ENCODE results near the gene CHMP1A.
"Not testable (repeated sequence)": the region's sequence is repeated elsewhere in the genome, so short reads cannot be mapped to it uniquely, and the experiment has no call there.

Gene CHMP1A

DNA sequence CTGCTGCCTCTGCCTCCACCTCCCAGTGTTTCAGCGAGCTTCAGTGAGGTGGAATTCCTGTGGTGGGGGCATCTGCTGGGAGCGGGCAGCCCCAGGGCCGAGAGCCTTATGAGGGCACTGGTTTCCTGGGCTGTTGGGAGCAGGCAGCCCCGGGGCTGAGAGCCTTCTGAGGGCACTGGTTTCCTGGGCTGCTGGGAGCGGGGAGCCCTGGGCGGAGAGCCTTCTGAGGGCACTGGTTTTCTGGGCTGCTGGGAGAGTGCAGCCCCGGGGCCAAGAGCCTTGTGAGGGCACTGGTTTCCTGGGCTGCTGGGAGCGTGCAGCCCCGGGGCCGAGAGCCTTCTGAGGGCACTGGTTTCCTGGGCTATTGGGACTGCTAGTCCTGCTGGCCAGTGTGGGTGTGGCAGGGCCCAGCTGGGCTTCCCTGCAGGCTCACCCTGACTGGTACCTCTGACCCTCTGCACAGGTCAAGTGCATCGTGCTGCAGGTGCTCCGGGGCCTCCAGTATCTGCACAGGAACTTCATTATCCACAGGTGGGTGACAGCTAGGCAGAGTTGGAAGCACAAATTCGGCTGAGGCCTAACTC is 34.6 kb upstream of the CHMP1A start:
- DNase-seq = no peak

DNA sequence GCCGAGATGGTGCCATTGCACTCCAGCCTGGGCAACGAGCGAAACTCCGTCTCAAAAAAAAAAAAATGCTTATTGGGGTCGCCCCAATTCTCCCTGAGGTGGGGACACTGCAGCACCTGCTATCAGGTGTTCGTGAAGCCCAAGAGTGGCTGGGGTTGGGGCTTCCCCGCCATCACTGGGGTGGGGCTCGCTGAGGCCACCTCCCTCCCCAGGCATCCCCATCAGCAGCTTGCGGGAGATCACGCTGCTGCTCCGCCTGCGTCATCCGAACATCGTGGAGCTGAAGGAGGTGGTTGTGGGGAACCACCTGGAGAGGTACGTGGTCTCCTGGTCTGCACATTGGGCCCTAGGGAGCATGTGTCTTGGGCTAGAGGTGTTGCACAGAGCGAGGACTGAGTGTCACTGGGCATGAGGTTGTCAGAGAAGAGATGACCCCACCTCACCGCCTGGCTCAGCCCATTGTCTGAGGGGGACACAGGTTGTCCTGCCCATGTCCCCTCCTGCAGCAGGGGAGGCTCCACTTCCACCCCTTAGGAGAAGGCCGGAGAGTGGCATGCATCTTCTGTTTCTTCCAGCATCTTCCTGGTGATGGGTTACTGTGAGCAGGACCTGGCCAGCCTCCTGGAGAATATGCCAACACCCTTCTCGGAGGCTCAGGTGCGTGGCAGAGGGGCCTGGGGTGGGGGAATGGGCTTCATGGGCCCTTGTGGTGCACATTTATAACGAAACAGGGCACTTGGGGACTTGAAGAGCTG is 33.9 kb upstream of the CHMP1A start:
- no peak for DNase-seq

DNA sequence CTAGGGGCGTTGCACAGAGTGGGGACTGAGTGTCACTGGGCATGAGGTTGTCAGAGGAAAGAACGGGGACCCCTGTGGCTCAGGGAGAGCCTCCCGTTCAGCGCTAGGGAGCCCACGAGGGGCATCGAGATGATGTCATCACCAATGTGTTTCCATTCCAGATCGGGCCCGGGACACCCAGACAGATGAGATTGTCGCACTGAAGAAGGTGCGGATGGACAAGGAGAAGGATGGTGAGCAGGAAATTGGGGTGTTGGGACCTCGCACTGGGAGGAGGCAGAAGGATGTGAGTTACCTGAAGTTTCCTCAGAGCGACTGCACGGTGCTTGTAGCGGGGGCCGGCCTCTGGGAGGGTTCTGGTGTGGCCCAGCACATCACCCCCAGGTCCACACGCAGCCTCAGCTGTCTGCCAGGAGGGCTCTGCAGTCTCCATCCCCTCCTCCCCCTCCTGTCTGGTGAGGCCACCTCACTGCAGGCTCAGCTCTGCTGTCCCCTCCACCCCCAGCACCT is 32.9 kb upstream of the CHMP1A start:
- DNase-seq = no peak

DNA sequence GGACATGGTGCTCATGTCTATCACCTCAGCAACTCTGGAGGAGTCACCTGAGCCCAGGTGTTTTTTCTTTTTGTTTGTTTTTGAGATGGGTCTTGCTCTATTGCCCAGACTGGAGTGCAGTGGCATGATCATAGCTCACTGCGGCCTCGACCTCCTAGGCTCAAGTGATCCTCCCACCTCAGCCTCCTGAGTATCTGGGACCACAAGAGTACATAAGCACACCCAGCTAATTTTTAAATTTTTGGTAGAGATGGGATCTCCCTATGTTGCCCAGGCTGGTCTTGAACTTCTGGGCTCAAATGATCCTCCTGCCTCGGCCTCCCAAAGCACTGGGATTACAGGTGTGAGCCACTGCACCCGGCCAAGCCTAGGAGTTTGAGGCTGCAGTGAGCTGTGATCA is 32.1 kb upstream of the CHMP1A start:
- DNase-seq = not testable (repeated sequence)

DNA sequence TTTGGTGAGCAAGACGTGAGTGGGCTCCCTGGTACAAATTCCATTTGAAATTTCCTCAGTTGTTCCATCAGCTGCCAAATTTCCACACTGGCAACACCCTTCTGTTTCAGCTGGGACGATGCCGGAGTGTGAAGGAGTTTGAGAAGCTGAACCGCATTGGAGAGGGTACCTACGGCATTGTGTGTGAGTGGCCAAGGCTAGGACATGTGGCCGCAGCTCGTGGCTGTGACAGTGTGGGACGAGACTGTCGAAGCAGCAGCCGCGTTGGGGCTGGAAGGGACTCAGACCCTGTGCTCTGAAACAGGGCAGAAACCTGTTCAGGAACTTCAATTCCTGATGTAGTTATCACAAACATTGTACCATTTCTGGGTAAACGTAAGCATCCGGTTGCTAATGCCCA is 31.6 kb upstream of the CHMP1A start:
- no peak for DNase-seq

DNA sequence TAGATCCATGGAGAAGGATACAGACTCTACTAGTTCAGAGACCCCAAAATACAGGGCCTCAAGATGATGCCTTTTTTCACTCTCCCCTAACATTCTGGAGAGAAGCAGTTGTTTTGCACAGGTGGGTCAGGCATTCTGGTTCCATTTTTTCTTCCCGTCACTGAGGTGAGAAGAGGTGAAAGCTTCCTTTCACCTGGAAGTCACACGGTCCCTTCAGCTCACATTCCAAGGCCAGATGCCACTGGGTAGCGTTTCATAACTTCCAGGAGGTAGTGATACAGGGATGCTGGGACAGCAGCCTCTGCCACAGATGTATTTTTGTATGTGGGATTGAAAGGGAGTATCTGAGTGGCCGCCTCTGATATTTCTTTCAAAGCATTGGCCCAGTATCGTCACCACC is 30.9 kb upstream of the CHMP1A start:
- no peak for DNase-seq

DNA sequence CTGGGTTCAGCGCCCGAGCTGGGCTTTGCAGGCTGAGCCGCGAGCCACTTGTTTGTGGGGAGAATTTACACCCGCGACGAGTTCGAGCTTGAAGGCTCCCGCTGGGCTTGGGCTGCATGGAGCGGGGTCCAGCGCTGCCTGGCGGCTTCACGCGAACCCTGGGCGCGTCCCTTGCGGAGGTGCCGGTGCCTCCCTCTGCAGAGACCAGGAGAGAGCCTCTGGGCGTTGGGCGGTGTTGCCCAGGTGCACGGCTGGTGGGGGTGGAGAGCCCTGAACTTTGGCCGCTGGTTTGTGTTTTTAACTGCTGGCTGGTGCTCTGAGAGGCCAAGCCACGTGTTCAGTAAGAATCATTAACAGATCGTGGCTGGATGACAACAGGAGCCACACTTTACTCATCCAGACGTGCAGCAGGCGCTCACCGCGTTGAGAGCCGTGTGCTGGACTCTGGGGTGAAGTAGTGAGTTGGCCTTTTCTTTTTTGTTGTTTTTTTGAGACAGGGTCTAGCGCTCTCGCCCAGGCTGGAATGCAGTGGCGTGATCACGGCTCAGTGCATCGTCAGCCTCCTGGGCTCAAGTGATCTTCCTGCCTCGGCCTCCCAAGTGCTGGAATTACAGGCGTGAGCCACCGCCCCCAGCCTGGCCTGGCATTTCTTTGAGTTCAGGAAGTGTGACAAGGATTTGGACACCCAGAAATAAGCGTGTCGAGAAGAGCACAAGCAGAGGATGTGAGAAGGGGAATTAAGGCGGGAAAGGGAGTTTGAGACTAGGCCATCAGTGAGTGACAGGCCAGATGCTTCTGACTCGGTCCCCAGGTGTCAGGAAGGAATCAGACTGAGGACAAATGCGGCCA is 29.8 kb upstream of the CHMP1A start:
- DNase-seq = no peak

DNA sequence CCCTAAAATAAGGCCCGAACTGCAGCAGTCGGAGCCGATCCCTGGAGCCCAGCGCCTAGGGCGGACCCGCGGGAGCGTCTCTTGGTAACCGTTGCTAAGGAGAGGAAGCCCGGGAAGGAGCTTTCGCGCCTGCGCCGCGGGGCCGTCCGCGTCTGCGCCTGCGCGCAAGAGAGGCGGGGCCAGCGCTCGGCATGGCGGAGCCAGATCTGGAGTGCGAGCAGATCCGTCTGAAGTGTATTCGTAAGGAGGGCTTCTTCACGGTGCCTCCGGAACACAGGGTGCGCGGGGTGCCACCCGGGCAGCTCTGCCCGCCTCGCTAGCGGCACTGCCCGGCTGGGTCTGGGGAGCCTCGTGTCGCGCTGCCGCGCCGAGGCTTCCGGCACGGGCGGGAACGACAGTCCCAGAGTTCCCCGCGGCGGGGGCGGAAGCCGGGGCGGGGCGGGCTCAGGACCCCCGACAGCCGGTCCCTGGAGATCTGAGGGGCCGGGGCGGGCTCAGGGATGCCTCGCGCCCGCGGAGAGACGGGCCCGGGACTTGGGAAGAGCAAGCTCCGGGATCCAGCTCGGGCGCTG is 29.1 kb upstream of the CHMP1A start, which contains the start of gene CDK10:
CDK10 (plus strand) TSS at position 170 of the 572 bp plus-strand sequence; CDS start at position 192, 22 bp downstream.
- peak; percentile 88 for DNase-seq

DNA sequence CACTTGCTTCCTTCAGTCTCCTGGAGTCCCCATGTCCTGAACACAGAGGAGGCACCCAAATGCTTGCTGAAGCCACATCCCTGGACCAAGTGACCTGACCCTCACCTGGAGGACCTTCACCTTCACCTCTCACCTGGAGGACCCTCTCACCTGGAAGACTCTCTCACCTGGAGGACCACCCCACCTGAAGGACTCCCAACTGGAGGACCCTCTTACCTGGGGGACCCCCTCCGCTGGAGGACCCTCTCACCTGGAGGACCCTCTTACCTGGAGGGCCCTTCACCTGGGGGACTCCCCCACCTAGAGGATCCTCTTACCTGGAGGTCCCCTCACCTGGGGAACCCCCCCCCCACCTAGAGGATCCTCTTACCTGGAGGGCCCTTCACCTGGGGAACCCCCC is 28.4 kb upstream of the CHMP1A start:
- no peak for DNase-seq

DNA sequence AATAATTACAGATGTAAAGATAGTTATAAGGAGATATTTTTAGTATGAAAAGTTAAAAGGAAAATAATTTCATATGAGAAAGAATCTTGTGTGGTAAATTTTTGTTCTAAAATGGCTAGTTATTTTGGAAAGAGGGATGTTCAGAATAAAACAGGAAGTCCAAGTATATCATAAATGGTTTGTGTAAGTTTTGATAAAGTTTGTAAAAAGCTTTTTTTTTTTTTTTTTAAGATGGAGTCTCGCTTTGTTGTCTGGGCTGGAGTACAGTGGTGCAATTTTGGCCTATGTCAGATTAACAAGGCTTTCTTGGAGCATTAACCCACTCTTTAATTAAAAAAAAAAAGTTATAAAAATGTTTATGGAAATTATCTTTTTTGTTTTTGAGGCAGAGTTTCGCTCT is 20.8 kb upstream of the CHMP1A start:
- no peak for DNase-seq

DNA sequence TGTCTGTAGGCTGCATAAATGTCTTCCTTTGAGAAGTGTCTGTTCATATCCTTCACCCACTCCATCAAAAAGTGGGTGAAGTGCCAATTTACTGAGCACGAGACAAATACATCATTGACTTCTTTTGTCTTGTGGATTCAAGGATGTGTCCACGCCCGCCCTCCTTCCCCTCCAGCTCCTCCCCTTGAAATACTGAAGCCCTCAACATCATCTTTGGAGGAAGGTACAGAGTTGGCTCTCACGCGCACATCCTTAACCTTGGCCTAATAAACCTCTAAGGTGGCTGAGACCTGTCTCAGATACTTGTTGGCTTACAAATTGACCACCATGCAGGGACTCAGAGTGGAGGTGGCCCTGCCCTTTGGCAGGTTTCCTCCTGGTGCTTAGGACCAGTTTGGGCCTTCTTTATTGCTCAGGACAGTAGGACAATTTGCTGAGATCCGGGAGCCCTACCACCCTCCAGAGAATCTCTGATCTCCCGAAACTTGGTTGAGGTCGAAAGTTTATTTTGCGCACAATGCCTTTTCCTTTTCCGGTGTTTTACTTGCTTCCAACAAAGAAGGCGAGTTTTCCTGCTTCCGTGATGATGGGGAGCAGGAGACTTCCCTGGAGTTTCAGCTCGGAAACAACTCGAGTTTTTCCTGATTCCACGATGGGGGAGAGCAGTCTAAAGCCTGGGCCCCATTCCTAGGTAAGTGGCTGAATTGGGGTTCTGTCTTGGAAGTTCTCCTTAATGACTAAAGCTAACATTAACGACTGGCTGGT is 14.9 kb upstream of the CHMP1A start:
- no peak for DNase-seq

DNA sequence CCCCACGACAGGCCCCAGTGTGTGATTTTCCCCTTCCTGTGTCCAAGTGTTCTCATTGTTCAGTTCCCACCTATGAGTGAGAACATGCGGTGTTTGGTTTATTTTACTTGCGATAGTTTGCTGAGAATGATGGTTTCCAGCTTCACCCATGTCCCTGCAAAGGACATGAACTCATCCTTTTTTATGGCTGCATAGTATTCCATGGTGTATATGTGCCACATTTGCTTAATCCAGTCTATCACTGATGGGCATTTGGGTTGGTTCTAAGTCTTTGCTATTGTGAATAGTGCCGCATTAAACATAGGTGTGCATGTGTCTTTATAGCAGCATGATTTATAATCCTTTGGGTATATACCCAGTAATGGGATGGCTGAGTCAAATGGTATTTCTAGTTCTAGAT is 14.1 kb upstream of the CHMP1A start:
- DNase-seq = not testable (repeated sequence)

DNA sequence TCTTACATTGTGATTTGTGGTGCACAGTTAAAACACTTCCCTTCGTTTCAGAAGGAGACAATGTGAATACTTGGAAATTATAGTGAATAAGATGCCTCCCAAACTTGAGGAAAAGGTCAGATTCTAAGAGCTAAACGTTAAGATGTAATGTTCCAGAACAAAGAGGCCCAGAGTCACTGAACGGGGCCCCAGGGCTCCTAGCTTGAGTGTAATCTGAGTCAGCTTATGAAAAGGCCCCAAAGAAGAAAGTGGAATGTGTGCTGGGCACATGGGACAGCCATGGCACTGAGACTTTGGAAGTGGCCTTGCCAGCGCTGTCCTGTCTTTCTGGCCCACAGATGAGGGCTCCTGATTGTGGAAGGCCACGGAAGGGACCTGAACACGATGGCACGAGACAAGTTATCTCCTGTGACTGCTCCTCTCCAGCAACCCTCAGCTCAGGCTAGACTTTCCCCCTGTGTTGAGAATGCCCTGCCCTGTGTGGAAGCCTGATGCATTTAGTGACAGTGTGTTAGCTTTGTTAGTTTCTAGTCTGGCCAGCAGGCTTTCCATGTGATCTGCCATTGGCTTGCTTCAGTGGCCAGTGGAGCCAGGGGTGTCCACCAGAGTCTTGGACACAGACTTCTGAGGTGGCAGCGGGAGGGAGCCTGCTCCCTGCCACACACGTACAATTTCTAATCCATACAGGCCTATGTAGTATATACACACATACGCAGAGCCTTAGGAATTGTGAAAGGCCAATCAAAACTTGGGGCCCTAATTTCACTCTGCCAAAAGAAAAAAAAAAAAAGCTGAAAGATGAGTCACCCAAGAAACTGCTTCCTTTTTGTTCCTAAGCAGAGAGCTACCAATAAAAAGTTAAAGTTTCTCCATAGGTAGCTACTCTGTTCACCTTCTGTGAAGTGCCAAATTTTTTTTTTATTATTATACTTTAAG is 13.3 kb upstream of the CHMP1A start:
- DNase-seq = no peak

DNA sequence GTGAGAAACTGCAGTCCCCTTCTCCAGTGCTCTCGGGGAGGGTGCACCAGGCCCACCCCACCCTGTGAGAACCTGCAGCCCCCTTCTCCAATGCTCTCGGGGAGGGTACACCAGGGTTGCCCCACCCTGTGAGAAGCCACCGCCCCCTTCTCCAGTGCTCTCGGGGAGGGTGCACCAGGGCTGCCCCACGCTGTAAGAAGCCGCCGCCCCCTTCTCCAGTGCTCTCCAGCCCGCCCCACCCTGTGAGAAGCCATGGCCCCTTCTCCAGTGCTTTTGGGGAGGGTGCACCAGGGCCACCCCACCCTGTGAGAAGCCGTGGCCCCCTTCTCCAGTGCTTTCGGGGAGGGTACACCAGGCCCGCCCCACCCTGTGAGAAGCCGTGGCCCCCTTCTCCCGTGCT is 12.2 kb upstream of the CHMP1A start:
- no peak for DNase-seq

DNA sequence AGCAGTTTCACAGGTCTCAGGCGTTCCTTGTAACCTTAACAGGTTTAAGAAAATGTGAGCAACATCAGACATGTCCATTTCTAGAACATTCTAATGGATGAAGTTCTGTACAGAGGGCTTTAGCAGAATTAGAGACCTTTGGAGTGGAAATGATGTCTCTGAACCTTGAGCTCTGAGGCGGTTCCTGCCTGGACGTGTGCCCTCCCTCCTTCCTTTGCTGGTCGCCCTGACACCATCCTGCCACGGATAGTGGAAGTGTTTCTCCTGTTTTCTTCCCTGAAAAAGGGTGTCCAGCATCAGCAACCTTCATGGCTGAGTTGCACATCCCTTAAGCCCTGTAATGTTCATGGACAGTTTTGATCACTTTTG is 11.3 kb upstream of the CHMP1A start:
- DNase-seq = no peak

DNA sequence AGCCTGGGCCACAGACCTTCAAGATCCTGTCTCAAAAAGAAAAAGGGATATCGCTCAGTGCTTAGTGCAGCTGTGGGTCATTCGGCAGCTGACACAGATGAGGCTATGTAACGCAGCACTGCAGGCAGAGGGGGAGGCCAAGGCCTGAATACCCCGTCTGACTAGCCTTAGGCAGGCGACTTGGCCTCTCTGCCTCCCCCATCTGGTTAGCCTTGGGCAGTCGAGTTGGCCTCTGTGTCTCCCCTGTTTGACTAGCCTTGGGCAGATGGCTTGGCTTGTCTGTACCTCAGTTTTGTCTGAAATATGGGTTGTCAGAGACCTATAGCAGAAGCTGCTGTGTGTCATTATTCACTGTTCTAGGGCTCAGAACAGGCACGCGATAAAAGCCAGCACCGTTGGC is 10.1 kb upstream of the CHMP1A start:
- DNase-seq = no peak

DNA sequence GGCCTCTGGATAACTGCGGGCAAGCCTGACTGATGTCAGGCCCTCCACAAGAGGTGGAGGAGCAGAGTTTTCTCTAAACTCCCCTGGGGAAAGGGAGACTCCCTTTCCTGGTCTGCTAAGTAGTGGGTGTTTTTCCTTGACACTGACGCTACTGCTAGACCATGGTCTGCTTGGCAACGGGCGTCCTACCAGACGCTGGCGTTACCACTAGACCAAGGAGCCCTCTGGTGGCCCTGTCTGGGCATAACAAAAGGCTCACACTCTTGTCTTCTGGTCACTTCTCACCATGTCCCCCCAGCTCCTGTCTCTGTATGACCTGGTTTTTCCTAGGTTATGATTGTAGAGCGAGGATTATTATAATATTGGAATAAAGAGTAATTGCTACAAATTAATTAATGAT is 9.5 kb upstream of the CHMP1A start:
- DNase-seq = not testable (repeated sequence)

DNA sequence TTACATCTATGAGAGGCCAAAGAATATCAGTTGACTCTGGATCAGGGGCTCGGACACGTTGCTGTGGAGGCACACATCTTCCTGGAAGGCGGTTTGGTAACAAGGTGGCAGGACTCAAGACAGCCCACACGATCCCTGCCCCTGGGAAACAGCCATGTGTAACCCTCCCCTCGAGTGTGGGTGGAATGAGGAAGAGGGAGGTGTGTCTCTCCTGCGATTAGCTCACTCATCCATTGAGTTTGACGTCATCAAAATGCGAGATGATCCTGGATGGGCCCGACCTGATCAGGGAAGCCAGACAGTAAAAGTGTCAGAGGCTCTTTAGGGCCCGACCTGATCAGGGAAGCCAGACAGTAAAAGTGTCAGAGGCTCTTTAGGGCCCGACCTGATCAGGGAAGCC is 6.7 kb upstream of the CHMP1A start:
- DNase-seq = not testable (repeated sequence)

DNA sequence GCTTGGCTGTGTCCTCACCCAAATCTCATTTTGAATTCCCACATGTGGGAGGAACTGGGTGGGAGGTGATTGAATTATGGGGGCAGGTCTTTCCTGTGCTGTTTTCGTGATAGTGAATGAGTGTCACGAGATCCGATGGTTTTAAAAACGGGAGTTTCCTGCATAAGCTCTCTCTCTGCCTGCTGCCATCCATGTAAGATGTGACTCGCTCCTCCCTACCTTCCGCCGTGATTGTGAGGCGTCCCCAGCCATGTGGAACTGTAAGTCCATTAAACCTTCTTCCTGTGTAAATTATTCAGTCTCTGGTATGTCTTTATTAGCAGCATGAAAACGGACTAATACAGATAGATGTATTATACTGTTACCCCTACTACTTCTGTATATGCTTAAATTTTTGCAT is 3.7 kb upstream of the CHMP1A start:
- DNase-seq = no peak

DNA sequence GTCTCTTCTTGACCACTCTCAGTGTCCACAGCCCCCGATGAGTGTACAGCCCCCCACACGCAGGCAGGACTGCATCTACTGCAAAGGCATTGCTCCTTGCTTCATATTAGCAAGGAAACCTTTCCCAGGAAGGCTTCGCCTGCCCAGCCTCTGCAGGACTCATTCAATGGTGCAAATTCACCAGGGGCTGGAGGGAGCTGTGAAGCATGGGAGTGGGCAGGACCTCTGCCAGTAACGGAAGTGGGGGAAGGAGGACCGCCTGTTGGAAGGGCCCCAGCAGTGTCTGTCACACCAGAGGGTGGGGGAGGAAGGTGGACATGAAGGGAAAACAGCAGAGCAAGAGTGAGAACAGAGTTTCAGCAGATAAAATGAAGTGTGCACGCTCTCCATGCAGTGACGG is 2.6 kb upstream of the CHMP1A start:
- DNase-seq = no peak

DNA sequence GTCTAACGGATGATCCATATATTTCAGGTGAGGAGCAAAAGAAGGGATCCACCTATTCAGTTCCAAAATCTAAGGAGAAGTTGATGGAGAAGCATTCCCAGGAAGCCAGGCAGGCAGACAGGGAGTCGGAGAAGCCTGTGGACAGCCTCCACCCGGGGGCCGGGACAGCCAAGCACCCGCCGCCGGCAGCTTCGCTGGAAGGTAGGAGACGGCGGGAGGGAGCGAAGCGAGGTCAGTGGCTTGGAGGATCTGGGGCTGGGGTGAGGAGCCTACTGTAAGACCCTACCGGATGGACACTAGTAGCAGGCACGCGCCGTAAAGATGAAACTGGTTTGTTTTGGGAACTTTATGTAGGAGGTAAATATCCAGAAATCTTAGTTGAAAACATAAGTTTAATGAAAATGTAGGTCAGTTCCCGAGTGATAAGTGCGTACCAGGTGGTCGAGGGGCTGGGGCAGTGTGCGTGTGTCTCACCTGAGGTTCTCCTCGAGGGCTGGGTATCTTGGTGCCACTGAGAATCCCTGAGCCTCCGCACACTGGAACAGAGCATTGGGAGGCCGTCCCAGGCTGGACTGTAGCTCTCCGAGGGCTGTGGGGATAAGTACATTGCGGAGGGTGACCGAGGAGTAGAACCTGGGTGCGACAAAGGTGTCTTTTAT is 842 bp upstream of the CHMP1A start:
- peak; percentile 12 for DNase-seq
